ENCODE results near the gene SSBP4. TPM values are rescaled to one million over a fixed set of nuclear protein-coding genes. Genes with fewer than 3 reads are reported as not detected.

SSBP4 gene
- total and polyA plus RNA-seq, 2 of the 8 experiments (the other 6 are each of a cell fraction or from before 2014, with no cell fraction given) = 26.4 to 33.7 TPM

GRCh38 chr19:18473003-18473705 is 54.0 kb downstream of the SSBP4 start:
- no peaks in the 10 kb centered on the region for H3K23me2 ChIP-seq (ENCODE audit: low read depth, low read length)
- peaks cover 5 to 20% of the 10 kb centered on the region in 2 experiments for H4K20me1 ChIP-seq (replicated peaks in 1 of 2; ENCODE audit: control insufficient read depth in 1 of 2, insufficient read depth in 2 of 2, low read length in 2 of 2)
- no peak overlapping the region for H3K27ac ChIP-seq (ENCODE audit: low read depth, low read length)
- no peak overlapping the region for H3K23ac ChIP-seq (ENCODE audit: insufficient read length)
- H3K27me3 ChIP-seq (replicated peaks in 1 of 4; ENCODE audit: control insufficient read depth in 3 of 4, extremely low read depth in 1 of 4, insufficient read depth in 3 of 4, low read length in 3 of 4) = no peaks in the 10 kb centered on the region
- 83% methylated on average over 8 of the region's 8 CpGs; no CpG with 5 or more reads in 1 of the 2 experiments for WGBS, 2 experiments (ENCODE audit: extremely low coverage in 1 of 2, insufficient coverage in 1 of 2, insufficient read length in 1 of 2, insufficient replicate concordance in 2 of 2, low coverage in 1 of 2, low lambda C conversion rate in 2 of 2, missing lambda C conversion rate in 1 of 2)
- H4K8ac ChIP-seq (ENCODE audit: extremely low read depth, insufficient read depth, low read length) = no peak overlapping the region
- no peak overlapping the region for H4K5ac ChIP-seq (ENCODE audit: insufficient read length, low read depth, low read length)
- POLR2A ChIA-PET (ENCODE audit: partially characterized antibody) = interaction anchor here (0.6 to 1.6 kb wide), 6 partner anchors 9 to 280 kb away, joined by 3 to 4 read pairs (median 3); partner anchors contain the start of gene UBA52
- no peaks in the 10 kb centered on the region for H3K36me3 ChIP-seq (ENCODE audit: control insufficient read depth in 2 of 4, insufficient read depth in 4 of 4, low read length in 3 of 4)
- H2BK12ac ChIP-seq (ENCODE audit: low read depth, low read length) = no peak overlapping the region
- H3K4me2 ChIP-seq (ENCODE audit: insufficient read depth in 1 of 2, low read depth in 2 of 2, low read length in 2 of 2) = no peak overlapping the region
- TF ChIP-seq HDAC2 (IDR thresholded peaks at IDR 0.05; ENCODE audit: borderline replicate concordance in 1 of 2, low read depth in 2 of 2, low read length in 2 of 2) (no peak), E2F6 (IDR thresholded peaks at IDR 0.05) (no peak), MAFK (IDR thresholded peaks at IDR 0.05; ENCODE audit: low read depth, low read length) (no peak), KDM4A (IDR thresholded peaks at IDR 0.05; ENCODE audit: low read depth, low read length, severe bottlenecking) (no peak), SIN3A (conservative IDR thresholded peaks at IDR 0.05 in 1 of 2, IDR thresholded peaks at IDR 0.05 in 1 of 2; ENCODE audit: low read depth in 1 of 2, low read length in 2 of 2) (no peak), SP1 (IDR thresholded peaks at IDR 0.05; ENCODE audit: low read depth, low read length) (no peak), PHF8 (conservative IDR thresholded peaks at IDR 0.05; ENCODE audit: low read depth, low read length) (no peak), NANOG (IDR thresholded peaks at IDR 0.05; ENCODE audit: insufficient read depth, low read depth, low read length, poor library complexity, severe bottlenecking) (no peak), EGR1 (IDR thresholded peaks at IDR 0.05; ENCODE audit: borderline replicate concordance, low read depth, low read length) (no peak)
- no peak overlapping the region for H2BK5ac ChIP-seq (ENCODE audit: low read depth, low read length)
- no peak overlapping the region; a peak in 1 of 7 replicates for H3K9ac ChIP-seq (replicated peaks in 1 of 4; ENCODE audit: extremely low read depth in 1 of 4, low read depth in 3 of 4, low read length in 3 of 4)
- CTCF ChIA-PET (ENCODE audit: partially characterized antibody) = interaction anchor here (0.6 to 11.1 kb wide), 17 partner anchors 8 to 374 kb away, joined by 3 to 213 read pairs (median 5); partner anchors contain the start of gene REX1BD
- FAIRE-seq (no peak), DNase-seq (ENCODE audit: low read depth in 1 of 2, low spot score in 2 of 2) (no peak)
- peaks cover 11% of the 10 kb centered on the region for H3K79me1 ChIP-seq (ENCODE audit: low read depth, low read length)
- no peak overlapping the region for H3K56ac ChIP-seq (replicated peaks; ENCODE audit: insufficient read length, low read depth, low read length)
- no peak overlapping the region for H2BK120ac ChIP-seq (replicated peaks; ENCODE audit: low read depth, low read length)
- H4K91ac ChIP-seq (replicated peaks; ENCODE audit: insufficient read length, low read length) = no peak overlapping the region
- no peak overlapping the region for H3K4me3 ChIP-seq (ENCODE audit: extremely low read depth in 1 of 4, insufficient read depth in 2 of 4, low read depth in 3 of 4, low read length in 4 of 4)
- no peak overlapping the region for H3K14ac ChIP-seq (ENCODE audit: insufficient read length)
- no peak overlapping the region for H3K18ac ChIP-seq (ENCODE audit: extremely low read depth, low read length)
- H3K9me3 ChIP-seq (ENCODE audit: insufficient read depth in 2 of 2, low read depth in 1 of 2, low read length in 1 of 2) = no peaks in the 10 kb centered on the region
- no peak overlapping the region for H3K4ac ChIP-seq (replicated peaks; ENCODE audit: insufficient read length, low read depth, low read length)
- no peak overlapping the region for H2BK15ac ChIP-seq (ENCODE audit: low read length)
- no peak overlapping the region for H2BK20ac ChIP-seq (ENCODE audit: low read length)
- peaks cover 0 to 8% of the 10 kb centered on the region in 2 experiments; a peak in 1 of 4 replicates for H3K79me2 ChIP-seq (ENCODE audit: control insufficient read depth in 1 of 2, insufficient read depth in 2 of 2, low read length in 2 of 2)
- no peak overlapping the region for H2AK5ac ChIP-seq (ENCODE audit: low read depth, low read length)
- H3K4me1 ChIP-seq (replicated peaks in 1 of 4; ENCODE audit: control insufficient read depth in 3 of 4, insufficient read depth in 4 of 4, low read length in 3 of 4) = peaks cover 0 to 1% (median 0%) of the 10 kb centered on the region in 4 experiments; a peak in 2 of 7 replicates
- H2AFZ ChIP-seq (ENCODE audit: low read length) = no peak overlapping the region

Data from H1 (cell line).